Measurements from ENCODE around the gene ZNF710.
"Not testable (repeated sequence)": the region's sequence is repeated elsewhere in the genome, so short reads cannot be mapped to it uniquely, and the experiment has no call there.

Gene ZNF710

GRCh38 chr15:90001062-90001682, at the start of gene ZNF710:
TSS of gene ZNF710 (plus strand) at chr15:90001324. CDS start at chr15:90067138, 65,814 bp downstream.
- peak; percentile 78 for DNase-seq

GRCh38 chr15:89954541-89954940, 46.6 kb upstream of the ZNF710 start:
- no peak for DNase-seq

- DNase-seq, result not testable (repeated sequence)
Measured at GRCh38 chr15:89955449-89955998, 45.6 kb upstream of the ZNF710 start.

GRCh38 chr15:89958107-89958805, 42.9 kb upstream of the ZNF710 start:
- peak; percentile 64 for DNase-seq

GRCh38 chr15:89963301-89964231, 37.6 kb upstream of the ZNF710 start:
- DNase-seq, result no peak

- no peak for DNase-seq
Measured at GRCh38 chr15:89964232-89964954, 36.7 kb upstream of the ZNF710 start.

GRCh38 chr15:89967881-89968280, 33.2 kb upstream of the ZNF710 start:
- DNase-seq, result no peak

- DNase-seq, result peak; percentile 87
Measured at GRCh38 chr15:89971592-89971997, 29.5 kb upstream of the ZNF710 start.

GRCh38 chr15:89972085-89972484, 29.0 kb upstream of the ZNF710 start:
- no peak for DNase-seq

GRCh38 chr15:89975482-89976245, 25.5 kb upstream of the ZNF710 start:
- DNase-seq, result no peak

- no peak for DNase-seq
Measured at GRCh38 chr15:89976246-89976600, 24.9 kb upstream of the ZNF710 start.

GRCh38 chr15:89977836-89978235, 23.3 kb upstream of the ZNF710 start:
- DNase-seq, result not testable (repeated sequence)

- no peak for DNase-seq
Measured at GRCh38 chr15:89978914-89979313, 22.2 kb upstream of the ZNF710 start.

GRCh38 chr15:89980896-89981295, 20.2 kb upstream of the ZNF710 start:
- DNase-seq, result no peak

GRCh38 chr15:89982315-89983055, 18.6 kb upstream of the ZNF710 start:
- DNase-seq, result no peak

GRCh38 chr15:89984001-89984400, 17.1 kb upstream of the ZNF710 start:
- DNase-seq, result no peak

- DNase-seq, result no peak
Measured at GRCh38 chr15:89984421-89985010, 16.6 kb upstream of the ZNF710 start.

- no peak for DNase-seq
Measured at GRCh38 chr15:89985111-89985510, 16.0 kb upstream of the ZNF710 start.

GRCh38 chr15:89991312-89991711, 9.8 kb upstream of the ZNF710 start:
- DNase-seq, result no peak

GRCh38 chr15:89993349-89993748, 7.8 kb upstream of the ZNF710 start:
- DNase-seq, result no peak

GRCh38 chr15:89997079-89997478, 4.0 kb upstream of the ZNF710 start:
- no peak for DNase-seq

Measured in islet precursor cell (in vitro differentiated cells).